Fibroblast of lung (primary cell): ENCODE measurements around the gene LDHB. TPM values are rescaled to one million over a fixed set of nuclear protein-coding genes. Genes with fewer than 3 reads are reported as not detected.
"Not testable (repeated sequence)": the region's sequence is repeated elsewhere in the genome, so short reads cannot be mapped to it uniquely, and the experiment has no call there.

ENCODE experiments used
- DNase-seq, 2 donors: peaks; one replicate each; pipeline versions ENCODE4 v3.0.0 to v3.0.0-alpha.2; 2010; ENCODE audit warnings: low read depth in 2 of 2
- H2AFZ ChIP-seq: 2 replicates; pipeline ENCODE4 v1.5.1; 2012; ENCODE audit warnings: low read length, control low read depth, inconsistent platforms
- H3K27ac ChIP-seq: 2 replicates; pipeline ENCODE4 v1.5.1; 2011; ENCODE audit warnings: low read length, control low read depth; ENCODE audit not compliant: insufficient read depth
- H3K27me3 ChIP-seq: 2 replicates; pipeline ENCODE4 v1.5.1; 2011; ENCODE audit warnings: mild to moderate bottlenecking, low read length; ENCODE audit not compliant: control insufficient read depth, insufficient read depth
- H3K36me3 ChIP-seq: 2 replicates; pipeline ENCODE4 v1.5.1; 2011; ENCODE audit warnings: low read length; ENCODE audit not compliant: control insufficient read depth, insufficient read depth
- H3K4me1 ChIP-seq: 2 replicates; pipeline ENCODE4 v1.5.1; 2011; ENCODE audit warnings: low read length; ENCODE audit not compliant: control insufficient read depth, insufficient read depth; ENCODE audit errors: extremely low read depth
- H3K4me2 ChIP-seq: 2 replicates; pipeline ENCODE4 v1.5.1; 2011; ENCODE audit warnings: low read length, control low read depth; ENCODE audit not compliant: insufficient read depth; ENCODE audit errors: extremely low read depth
- H3K4me3 ChIP-seq, 4 experiments: fragments of 200-600 bp in 1 of 4; sonication (generic) in 1 of 4; replicated peaks in 1 of 4; 2 replicates each; pipeline ENCODE4 v1.5.1; 2011 to 2016; ENCODE audit warnings: low read length in 4 of 4, low read depth in 3 of 4, mild to moderate bottlenecking in 3 of 4, control low read depth in 2 of 4, inconsistent platforms in 1 of 4, mixed read lengths in 1 of 4; ENCODE audit not compliant: insufficient read depth in 1 of 4; ENCODE audit errors: control extremely low read depth in 1 of 4
- H3K79me2 ChIP-seq: 2 replicates; pipeline ENCODE4 v1.5.1; 2012; ENCODE audit warnings: mild to moderate bottlenecking, low read length, inconsistent platforms; ENCODE audit not compliant: control insufficient read depth, insufficient read depth
- H3K9ac ChIP-seq: 2 replicates; pipeline ENCODE4 v1.5.1; 2011; ENCODE audit warnings: mild to moderate bottlenecking, low read length, control low read depth; ENCODE audit not compliant: insufficient read depth
- H3K9me3 ChIP-seq: 2 replicates; pipeline ENCODE4 v1.5.1; 2012; ENCODE audit warnings: low read depth, low read length; ENCODE audit not compliant: control insufficient read depth, insufficient read depth
- H4K20me1 ChIP-seq: 2 replicates; pipeline ENCODE4 v1.5.1; 2011; ENCODE audit warnings: low read length; ENCODE audit not compliant: control insufficient read depth, insufficient read depth; ENCODE audit errors: extremely low read depth
- EZH2 ChIP-seq: IDR thresholded peaks from 2 replicates; pipeline ENCODE4 v1.5.1; 2012; ENCODE audit warnings: low read length, control low read depth, mild to moderate bottlenecking; ENCODE audit errors: missing control alignments
- polyA plus RNA-seq, 2 donors: library from polyadenylated mRNA; depleted of rRNA in 1 of 2; stranded (reverse) in 1 of 2; unstranded in 1 of 2; fragments of >200 nt; gene quantifications; 2 replicates each; pipeline ENCODE4 v1.2.1, GENCODE V29; 2011 to 2012; ENCODE audit warnings: missing spikeins in 1 of 2
- total RNA-seq: library from RNA; depleted of rRNA; stranded (reverse); fragments of >200 nt; gene quantifications from 2 replicates; pipeline ENCODE4 v1.2.1, GENCODE V29; 2014
- TF ChIP-seq, protein P1 (sequence below), 2 donors: IDR thresholded peaks in 1 of 2; conservative IDR thresholded peaks in 1 of 2; 1 replicate in 1 of 2; 2 replicates in 1 of 2; pipeline ENCODE4 v1.5.1; 2011 to 2012; ENCODE audit warnings: low read length in 2 of 2, control low read depth in 1 of 2, inconsistent platforms in 1 of 2, low read depth in 1 of 2, mild to moderate bottlenecking in 1 of 2

The LDHB gene
- total and polyA plus RNA-seq, 2 donors (not counting 1 experiment from before 2014, with no cell fraction given) = 628 to 905 TPM

DNA sequence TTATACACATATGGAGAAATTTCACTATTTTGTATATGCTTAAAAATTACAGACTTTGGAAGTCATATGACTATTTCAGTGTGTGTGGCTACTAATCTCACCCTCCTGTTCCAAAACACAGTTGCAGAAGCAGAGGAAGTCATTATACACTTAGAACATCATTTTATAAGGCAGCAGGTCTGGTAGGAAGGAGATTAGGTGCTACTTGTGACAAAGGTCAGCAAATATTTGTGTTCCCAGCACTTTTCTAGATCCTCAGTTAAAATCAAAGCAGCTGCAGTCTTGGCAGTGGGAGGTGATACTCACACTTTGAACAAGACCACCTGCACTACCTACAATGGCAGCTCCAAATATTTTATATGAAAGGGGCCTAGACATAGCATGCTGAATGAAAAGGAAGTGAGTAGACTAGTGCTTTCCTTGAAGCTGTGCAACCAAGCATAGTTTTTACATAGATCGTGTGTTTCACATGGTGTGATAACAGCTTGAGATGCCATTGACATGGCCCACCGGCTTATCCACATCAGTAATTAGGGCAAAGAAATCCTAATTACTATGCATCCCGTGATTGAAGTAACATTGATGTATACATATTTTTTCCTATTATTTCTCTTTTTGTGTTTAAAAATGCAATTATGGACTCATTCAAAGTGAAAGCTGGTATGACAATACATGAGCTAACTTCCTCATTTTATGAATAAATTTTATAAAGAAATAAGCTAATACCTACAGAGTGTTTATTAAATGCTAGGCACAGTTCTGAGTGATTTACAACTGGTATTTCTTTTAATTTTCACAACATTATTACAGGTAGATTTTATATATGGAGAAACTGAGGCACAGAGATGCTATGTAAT lies 58.3 kb downstream of the LDHB start:
- no peak overlapping the region for H3K4me3 ChIP-seq
- H3K27ac ChIP-seq = no peak overlapping the region
- no peaks in the 10 kb centered on the region for H3K79me2 ChIP-seq
- no peaks in the 10 kb centered on the region for H3K36me3 ChIP-seq
- peaks cover 3% of the 10 kb centered on the region for H3K27me3 ChIP-seq
- no peaks in the 10 kb centered on the region for H4K20me1 ChIP-seq
- TF ChIP-seq, protein P1, sequence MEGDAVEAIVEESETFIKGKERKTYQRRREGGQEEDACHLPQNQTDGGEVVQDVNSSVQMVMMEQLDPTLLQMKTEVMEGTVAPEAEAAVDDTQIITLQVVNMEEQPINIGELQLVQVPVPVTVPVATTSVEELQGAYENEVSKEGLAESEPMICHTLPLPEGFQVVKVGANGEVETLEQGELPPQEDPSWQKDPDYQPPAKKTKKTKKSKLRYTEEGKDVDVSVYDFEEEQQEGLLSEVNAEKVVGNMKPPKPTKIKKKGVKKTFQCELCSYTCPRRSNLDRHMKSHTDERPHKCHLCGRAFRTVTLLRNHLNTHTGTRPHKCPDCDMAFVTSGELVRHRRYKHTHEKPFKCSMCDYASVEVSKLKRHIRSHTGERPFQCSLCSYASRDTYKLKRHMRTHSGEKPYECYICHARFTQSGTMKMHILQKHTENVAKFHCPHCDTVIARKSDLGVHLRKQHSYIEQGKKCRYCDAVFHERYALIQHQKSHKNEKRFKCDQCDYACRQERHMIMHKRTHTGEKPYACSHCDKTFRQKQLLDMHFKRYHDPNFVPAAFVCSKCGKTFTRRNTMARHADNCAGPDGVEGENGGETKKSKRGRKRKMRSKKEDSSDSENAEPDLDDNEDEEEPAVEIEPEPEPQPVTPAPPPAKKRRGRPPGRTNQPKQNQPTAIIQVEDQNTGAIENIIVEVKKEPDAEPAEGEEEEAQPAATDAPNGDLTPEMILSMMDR (conservative IDR thresholded peaks at IDR 0.05 in 1 of 2, IDR thresholded peaks at IDR 0.05 in 1 of 2; ENCODE audit: low read depth in 1 of 2, low read length in 2 of 2) = no peak
- TF ChIP-seq EZH2 = no peak
- no peak overlapping the region for H2AFZ ChIP-seq
- no peaks in the 10 kb centered on the region for H3K9me3 ChIP-seq
- DNase-seq = no peak
- no peaks in the 10 kb centered on the region for H3K4me1 ChIP-seq
- no peak overlapping the region for H3K9ac ChIP-seq
- H3K4me2 ChIP-seq = no peak overlapping the region

DNA sequence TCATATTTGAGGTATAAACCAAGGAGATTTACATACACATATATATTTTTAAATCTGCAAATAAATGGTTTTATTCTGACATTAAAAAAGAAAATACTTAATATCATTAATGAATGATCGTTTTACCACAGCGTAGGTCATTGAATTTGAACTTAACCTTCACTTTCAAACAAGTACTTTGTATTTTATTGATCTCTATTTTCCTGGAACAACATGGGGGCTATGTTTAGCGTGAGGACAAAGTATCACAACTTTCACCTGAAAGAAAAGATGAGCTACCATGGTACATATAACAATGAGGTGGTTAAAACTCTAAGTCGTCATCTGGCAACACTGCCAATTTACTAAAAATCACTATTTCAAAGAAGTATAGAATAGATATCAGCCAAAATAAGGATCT lies 59.0 kb downstream of the LDHB start:
- Histone ChIP-seq H3K36me3 (no peaks in the 10 kb centered on the region), H3K27me3 (peaks cover 3% of the 10 kb centered on the region), H3K4me3 (no peak overlapping the region), H3K9ac (no peak overlapping the region), H3K4me2 (no peak overlapping the region), H2AFZ (no peak overlapping the region), H3K4me1 (no peaks in the 10 kb centered on the region), H3K27ac (no peak overlapping the region), H3K9me3 (no peaks in the 10 kb centered on the region), H3K79me2 (no peaks in the 10 kb centered on the region), H4K20me1 (no peaks in the 10 kb centered on the region)
- DNase-seq = no peak
- TF ChIP-seq, protein P1 (conservative IDR thresholded peaks at IDR 0.05 in 1 of 2, IDR thresholded peaks at IDR 0.05 in 1 of 2; ENCODE audit: low read depth in 1 of 2, low read length in 2 of 2) = no peak
- TF ChIP-seq EZH2 = no peak

DNA sequence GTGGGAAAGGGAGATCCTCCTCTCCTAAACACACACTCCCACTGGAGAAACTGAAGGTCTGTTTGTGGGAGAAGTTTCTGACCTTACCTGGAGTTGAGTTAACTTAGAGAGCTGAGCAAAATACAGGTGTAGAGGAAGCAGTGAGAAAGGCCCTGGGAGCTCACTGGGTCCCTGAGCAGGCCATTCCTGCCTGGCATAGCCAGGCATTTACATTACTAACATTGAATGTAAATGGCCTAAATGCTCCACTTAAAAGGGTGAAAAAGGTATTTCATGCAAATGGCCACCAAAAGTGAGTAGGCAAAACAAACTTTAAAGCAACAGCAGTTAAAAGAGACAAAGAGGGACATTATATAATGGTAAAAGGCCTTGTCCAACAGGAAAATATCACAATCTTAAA lies 62.3 kb downstream of the LDHB start:
- not testable (repeated sequence) for H3K9ac ChIP-seq, DNase-seq, H3K36me3 ChIP-seq

More for the DNA sequence above, 62.3 kb downstream of the LDHB start:
- H3K27me3 ChIP-seq, H4K20me1 ChIP-seq, H3K79me2 ChIP-seq, H3K4me3 ChIP-seq, H3K27ac ChIP-seq, H3K4me2 ChIP-seq, H3K9me3 ChIP-seq, H2AFZ ChIP-seq, H3K4me1 ChIP-seq: not testable (repeated sequence)
